Measurements from ENCODE around the gene TSPAN7. TPM values are rescaled to one million over a fixed set of nuclear protein-coding genes. Genes with fewer than 3 reads are reported as not detected.

Gene TSPAN7
- total and polyA plus RNA-seq, 2 donors (not counting 3 experiments of a cell fraction or from before 2014, with no cell fraction given), result 3.2 to 5.2 TPM

DNA sequence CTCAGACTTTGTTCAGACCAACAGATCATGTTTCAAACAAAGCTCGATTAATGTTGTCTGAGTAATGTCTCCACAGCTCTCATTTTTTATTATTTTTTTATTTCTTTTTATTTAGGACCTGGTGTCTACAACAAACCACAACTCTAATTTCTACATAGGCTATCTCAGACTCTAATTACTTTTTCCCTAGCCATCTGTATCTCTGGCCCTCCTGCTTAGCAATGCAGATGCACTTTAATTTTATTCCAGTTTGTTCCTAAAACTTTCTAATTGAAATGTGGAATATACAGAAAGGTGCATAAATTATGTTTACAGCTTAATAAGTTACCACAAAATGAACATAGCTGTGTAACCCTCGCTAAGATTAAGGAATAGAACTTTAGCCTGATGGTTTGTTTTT is 120.8 kb downstream of the TSPAN7 start:
- H3K9me3 ChIP-seq (replicated peaks; ENCODE audit: control insufficient read depth, insufficient read depth, low read length), result no peaks in the 10 kb centered on the region
- H3K79me2 ChIP-seq (ENCODE audit: control insufficient read depth, insufficient read depth, low read length), result no peaks in the 10 kb centered on the region
- H2AFZ ChIP-seq (ENCODE audit: low read depth, low read length), result no peak overlapping the region
- H3K4me2 ChIP-seq (ENCODE audit: insufficient read depth, low read length), result no peak overlapping the region
- H3K4me1 ChIP-seq (ENCODE audit: control insufficient read depth, extremely low read depth, insufficient read depth, low read length), result no peaks in the 10 kb centered on the region
- BruUV-seq (replicated peaks), result no TSS peak
- FAIRE-seq (no peak), DNase-seq (ENCODE audit: low read depth, low spot score) (no peak)
- no peaks in the 10 kb centered on the region for H3K9me1 ChIP-seq (replicated peaks; ENCODE audit: control insufficient read depth, extremely low read depth, insufficient read depth, low read length)
- CTCF ChIA-PET, result no interaction called here
- no peak overlapping the region for H3K9ac ChIP-seq (replicated peaks; ENCODE audit: extremely low read depth, insufficient read depth, low read length)
- POLR2A ChIA-PET, result no interaction called here
- no peaks in the 10 kb centered on the region for H4K20me1 ChIP-seq (replicated peaks; ENCODE audit: control insufficient read depth, extremely low read depth, insufficient read depth, low read length)
- H3K27me3 ChIP-seq (ENCODE audit: control insufficient read depth in 2 of 2, insufficient read depth in 2 of 2, low read length in 2 of 2), result no peaks in the 10 kb centered on the region
- H3K36me3 ChIP-seq (ENCODE audit: control insufficient read depth in 2 of 2, extremely low read depth in 1 of 2, insufficient read depth in 2 of 2, low read length in 2 of 2), result no peaks in the 10 kb centered on the region
- H3K4me3 ChIP-seq (replicated peaks in 1 of 3; ENCODE audit: insufficient read depth in 1 of 3, low read depth in 1 of 3, low read length in 3 of 3), result no peak overlapping the region
- no peak overlapping the region for H3K27ac ChIP-seq (ENCODE audit: insufficient read depth, low read depth, low read length)
- intact Hi-C loops (cut with micrococcal nuclease) (no loop called here), dilution Hi-C loops (cut with MboI; ENCODE audit: extremely low pct_ligation_motif_present, low sequenced_read_pairs) (no loop called here)
- TF ChIP-seq MAX (IDR thresholded peaks at IDR 0.05; ENCODE audit: insufficient read depth, insufficient read length), result no peak
- TF ChIP-seq JUN (IDR thresholded peaks at IDR 0.05; ENCODE audit: borderline replicate concordance, insufficient read depth, insufficient read length, low read depth), result no peak
- no peak for TF ChIP-seq GATA2 (IDR thresholded peaks at IDR 0.05; ENCODE audit: insufficient read depth, insufficient read length, low read depth, low read length)
- no peak for TF ChIP-seq POLR2A (IDR thresholded peaks at IDR 0.05; ENCODE audit: low read depth, low read length)
- TF ChIP-seq, protein P1, sequence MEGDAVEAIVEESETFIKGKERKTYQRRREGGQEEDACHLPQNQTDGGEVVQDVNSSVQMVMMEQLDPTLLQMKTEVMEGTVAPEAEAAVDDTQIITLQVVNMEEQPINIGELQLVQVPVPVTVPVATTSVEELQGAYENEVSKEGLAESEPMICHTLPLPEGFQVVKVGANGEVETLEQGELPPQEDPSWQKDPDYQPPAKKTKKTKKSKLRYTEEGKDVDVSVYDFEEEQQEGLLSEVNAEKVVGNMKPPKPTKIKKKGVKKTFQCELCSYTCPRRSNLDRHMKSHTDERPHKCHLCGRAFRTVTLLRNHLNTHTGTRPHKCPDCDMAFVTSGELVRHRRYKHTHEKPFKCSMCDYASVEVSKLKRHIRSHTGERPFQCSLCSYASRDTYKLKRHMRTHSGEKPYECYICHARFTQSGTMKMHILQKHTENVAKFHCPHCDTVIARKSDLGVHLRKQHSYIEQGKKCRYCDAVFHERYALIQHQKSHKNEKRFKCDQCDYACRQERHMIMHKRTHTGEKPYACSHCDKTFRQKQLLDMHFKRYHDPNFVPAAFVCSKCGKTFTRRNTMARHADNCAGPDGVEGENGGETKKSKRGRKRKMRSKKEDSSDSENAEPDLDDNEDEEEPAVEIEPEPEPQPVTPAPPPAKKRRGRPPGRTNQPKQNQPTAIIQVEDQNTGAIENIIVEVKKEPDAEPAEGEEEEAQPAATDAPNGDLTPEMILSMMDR (IDR thresholded peaks at IDR 0.05; ENCODE audit: extremely low read depth in 1 of 2, insufficient read depth in 1 of 2, low read depth in 1 of 2, low read length in 2 of 2), result no peak
- TF ChIP-seq MYC (IDR thresholded peaks at IDR 0.05; ENCODE audit: low read depth, low read length), result no peak
- no peak for TF ChIP-seq FOS (IDR thresholded peaks at IDR 0.05; ENCODE audit: borderline replicate concordance, insufficient read depth, low read length)
- TF ChIP-seq POLR2AphosphoS5 (IDR thresholded peaks at IDR 0.05; ENCODE audit: insufficient read depth, low read depth, low read length), result no peak
